ENCODE data around the gene FGF3.

FGF3 gene

DNA sequence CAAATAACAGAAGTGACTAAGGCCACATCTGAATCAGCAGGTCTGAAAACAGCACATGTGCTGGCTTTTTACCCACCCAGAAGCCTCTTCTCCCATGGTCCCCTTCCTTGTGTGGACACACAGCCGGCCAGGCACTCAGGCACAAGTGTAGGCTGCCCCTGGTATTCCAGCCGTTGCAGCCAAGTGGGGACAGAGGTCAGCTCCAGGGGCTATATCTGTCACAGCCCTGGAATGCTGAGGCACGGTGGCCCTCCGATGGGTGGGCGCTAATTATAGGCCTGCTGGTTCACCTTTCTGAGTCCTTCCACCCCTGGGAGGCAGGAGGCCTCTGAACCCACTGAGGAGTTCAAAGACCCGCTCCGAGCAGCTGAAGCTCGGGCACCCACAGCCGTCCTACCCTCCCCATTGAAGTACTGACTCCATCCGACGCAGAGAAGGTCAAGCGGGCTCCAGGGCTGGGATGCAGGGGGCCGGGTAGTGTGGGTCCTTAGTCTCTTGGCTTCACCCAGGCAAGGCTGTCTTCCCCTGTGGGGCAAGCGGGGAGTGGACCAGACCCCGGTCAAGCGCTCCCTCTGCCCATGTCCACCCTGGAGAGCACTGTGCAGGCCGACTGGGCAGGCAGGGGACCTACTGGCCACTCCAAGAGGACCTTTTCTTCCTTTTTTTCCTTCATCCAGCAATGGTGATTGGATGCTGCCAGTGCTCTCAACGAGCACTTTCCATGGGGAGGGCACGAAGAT is 14.3 kb downstream of the FGF3 start:
- DNase-seq (ENCODE audit: low read depth, low spot score) = no peak

- DNase-seq (ENCODE audit: low read depth, low spot score) = no peak
These were observed 15.5 kb downstream of the FGF3 start for GRCh38 chr11:69803604-69804218.

- DNase-seq (ENCODE audit: low read depth, low spot score) = no peak
These were observed 16.2 kb downstream of the FGF3 start for GRCh38 chr11:69803022-69803421.

DNA sequence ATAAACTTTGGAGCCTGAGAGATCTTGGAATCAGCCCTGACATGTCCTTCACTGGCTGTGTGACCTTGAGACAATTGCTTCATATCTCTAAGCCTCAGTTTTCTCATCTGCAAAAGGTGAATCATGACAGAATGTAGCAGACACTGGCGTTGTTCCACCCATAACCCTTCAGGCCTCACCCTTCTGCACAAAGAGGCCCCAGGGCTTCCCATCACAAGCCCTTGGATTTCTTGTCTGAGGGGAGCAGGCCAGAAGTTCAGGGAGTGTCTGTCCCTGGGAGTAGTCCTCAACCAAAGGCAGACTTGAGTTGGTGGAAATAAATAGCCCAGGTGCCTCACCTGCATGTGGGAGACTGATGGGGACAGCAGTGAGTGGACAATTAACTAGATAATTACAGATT is 16.6 kb downstream of the FGF3 start:
- no peak for DNase-seq (ENCODE audit: low read depth, low spot score)

GRCh38 chr11:69801513-69802335 is 17.5 kb downstream of the FGF3 start:
- no peak for DNase-seq (ENCODE audit: low read depth, low spot score)

DNA sequence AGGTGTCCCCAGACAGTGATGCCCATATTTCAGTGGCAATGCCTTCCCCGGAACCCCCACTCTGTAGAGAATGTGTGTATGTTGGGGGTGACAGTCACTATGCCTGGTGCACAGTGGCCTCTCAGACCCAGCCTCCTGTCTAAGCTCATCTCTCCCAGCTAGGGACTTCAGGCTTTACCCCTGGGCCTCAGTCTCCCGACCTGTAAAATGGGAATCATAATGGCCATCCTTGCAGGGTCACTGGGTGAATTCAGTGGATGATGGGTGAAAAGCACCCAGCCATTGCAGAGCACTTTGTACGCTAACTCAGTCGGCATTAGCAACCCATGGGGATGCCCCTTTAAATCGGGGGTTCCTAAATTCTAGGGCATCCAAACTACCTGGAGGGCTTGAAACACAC is 18.9 kb downstream of the FGF3 start:
- no peak for DNase-seq (ENCODE audit: low read depth, low spot score)

DNA sequence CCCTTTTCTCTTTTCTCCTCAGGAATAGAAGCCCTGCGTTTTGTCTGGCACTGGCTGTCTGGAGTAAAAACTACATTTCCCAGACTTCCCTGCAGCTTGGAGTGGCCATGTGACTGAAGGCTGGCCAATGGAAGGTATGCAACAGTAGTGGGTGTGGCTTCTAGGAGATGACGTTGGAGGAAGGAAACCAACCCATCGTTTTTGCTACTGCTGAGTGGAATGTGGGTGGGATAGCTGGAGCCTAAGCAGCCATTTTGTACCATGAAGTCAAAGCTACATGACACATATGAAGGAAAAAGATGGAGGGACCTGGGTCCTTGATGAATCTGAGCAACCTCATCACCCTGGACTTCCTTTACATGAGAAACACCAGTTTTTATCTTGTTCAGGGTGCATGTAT is 19.6 kb downstream of the FGF3 start:
- no peak for DNase-seq (ENCODE audit: low read depth, low spot score)

DNA sequence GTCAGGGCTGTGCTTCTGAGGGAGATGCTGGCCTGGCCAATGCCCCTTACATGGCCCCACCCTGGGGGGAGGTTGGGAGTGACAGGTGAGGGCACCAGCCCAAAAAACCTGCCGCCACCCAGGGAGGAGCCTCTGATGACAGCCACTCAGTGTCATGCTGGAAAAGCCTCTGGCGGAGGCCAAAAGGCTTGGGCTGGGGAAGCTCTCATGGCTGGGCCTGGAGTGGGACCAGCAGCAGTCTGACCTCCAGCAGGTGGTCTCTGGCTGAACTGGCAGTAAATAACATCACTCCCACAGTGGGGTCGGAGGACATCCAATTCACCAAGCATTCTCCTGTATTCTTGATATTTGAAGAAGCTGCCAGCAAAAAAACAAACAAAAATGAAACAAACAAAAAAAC is 20.1 kb downstream of the FGF3 start:
- DNase-seq (ENCODE audit: low read depth, low spot score) = no peak

DNA sequence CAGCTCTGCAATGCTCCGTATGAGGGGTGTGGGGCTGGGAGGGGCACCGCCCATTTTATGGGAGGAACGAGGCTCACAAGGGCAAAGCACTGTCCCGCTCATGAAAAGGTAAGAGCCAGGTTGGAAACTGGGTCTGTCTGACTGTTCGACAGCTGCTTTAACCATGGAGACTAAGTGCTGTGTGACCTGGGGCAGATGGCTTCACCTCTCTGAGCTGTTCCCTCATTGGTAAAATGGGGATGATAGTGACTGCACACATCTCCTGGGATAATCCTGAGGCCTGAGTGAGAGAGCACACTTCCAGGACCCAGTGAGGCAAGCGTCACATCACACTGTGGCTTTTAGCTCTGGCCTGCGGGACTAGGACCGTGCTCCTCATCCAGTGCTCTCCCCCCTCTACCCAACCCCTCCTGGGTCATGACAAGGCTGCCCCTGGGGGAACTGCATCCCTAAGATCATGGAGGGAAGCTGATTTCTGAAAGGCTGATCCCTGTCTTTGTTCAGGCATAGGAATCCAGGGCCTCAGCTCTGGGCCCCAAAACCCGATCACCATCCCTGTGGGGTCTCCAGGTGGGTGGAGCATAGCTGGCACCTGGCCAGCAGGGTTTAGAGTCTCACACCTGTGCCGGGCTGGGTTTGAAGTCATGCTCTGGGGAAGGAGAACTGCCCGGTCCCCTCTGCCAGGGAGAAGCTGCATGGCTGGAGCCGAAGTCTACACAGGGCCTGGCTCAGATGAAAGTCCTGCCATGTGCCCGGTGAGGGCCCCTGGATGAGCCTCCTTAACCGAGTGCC is 21.3 kb downstream of the FGF3 start:
- no peak for DNase-seq (ENCODE audit: low read depth, low spot score)

DNA sequence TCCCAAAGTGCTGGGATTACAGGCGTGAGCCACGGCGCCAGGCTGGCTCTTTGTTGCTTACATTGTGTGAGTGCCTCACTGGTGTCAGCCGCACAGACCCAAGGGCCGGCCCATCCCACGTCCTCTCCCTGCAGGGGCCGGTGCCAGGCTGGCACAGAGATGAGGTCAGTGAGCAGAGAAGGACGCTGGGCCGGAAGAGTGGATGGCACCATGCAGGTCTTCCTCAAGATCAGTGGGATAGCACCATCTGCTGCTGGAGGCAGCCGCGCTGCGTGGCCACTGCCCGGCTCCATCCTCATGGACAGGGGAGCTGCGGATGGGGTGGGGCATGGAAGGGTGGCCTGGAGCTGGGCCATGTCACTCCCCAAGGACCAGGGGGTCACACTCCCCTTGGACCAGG is 22.1 kb downstream of the FGF3 start:
- DNase-seq (ENCODE audit: low read depth, low spot score) = no peak

DNA sequence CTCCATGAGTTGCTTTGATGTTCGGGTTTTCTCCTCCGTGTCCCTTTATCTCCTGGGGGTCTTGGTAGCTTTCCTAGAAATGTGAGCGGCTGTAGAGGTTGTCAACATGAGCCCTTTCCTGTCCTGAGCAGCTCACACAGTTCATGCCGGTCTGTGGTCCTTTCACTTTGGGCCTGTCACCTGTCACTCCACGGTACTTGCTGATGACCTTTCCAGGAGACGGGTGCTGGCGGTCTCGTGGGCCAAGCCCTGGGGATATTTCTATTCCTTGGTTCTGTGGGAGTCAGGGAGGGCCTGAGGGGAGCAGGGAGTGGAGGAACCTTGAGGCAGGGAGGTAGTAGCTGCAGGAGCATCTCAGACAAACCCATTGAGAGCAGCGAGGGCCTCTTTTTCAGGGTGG is 23.2 kb downstream of the FGF3 start:
- DNase-seq (ENCODE audit: low read depth, low spot score) = no peak

DNA sequence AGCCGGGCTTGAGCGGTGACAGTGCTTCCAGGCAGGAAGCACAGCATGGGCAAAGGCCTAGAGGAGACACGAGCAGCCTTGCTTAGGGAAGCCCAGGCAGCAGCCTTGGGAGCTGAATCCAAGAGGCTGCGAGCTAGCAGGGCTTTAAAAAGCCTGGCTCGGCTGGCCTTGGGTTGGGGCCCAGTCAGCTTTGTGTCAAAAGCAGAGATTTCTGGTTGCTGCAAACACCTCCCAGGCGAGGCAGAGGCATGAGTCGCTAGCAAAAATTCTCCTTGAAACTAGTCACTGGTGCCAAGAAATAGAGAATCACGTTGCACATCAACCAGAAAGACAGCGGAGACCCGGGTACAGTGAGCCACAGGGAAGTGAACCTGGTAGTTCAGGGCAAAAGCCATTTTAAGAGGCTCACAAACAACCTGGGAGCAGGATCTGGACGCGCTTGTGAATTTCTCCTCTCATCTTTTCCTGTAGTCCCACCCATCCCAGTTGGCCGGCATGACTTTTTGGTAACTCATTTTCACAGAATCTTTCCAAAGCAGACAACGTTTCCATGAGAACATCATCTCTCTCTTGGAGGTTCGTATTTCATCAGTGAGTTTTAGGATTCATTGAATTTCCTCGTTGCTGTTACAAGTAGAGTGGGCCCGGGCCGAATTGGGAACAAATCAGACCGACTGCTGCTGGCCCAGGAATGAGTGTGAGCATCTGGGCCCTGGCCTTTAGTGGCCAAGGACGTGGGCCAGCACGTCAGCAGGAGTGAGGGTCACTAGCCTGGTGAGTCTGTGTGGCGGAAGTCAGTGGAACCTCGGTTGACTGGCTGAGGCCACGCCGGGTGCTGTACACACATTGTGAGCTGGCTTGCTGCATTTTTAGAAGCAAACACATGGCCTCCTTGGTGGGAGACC is 27.7 kb downstream of the FGF3 start:
- no peak for DNase-seq (ENCODE audit: low read depth, low spot score)

GRCh38 chr11:69788956-69789355 is 30.3 kb downstream of the FGF3 start:
- DNase-seq (ENCODE audit: low read depth, low spot score) = no peak

GRCh38 chr11:69787906-69788305 is 31.3 kb downstream of the FGF3 start:
- DNase-seq (ENCODE audit: low read depth, low spot score) = no peak

DNA sequence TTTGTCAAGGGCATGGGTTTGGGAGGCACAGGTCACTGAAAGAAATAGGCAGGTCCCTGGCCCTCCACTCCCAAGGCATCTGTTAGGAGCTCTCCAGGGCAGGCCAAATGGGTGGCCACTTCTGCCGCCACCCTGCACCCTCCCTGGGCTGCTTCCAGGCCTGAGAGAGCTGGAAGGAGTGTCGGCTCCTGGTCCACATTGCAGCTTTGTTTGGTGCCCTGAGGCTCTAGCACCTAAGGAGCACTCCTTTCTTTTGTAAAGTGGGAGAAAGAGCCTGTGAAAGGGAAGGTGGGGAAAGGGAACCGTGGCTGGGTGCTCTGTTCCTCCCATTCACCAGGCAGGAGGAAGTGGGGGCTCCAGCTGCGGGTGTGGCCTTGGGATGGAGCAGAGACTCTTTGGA is 31.8 kb downstream of the FGF3 start:
- DNase-seq (ENCODE audit: low read depth, low spot score) = no peak

DNA sequence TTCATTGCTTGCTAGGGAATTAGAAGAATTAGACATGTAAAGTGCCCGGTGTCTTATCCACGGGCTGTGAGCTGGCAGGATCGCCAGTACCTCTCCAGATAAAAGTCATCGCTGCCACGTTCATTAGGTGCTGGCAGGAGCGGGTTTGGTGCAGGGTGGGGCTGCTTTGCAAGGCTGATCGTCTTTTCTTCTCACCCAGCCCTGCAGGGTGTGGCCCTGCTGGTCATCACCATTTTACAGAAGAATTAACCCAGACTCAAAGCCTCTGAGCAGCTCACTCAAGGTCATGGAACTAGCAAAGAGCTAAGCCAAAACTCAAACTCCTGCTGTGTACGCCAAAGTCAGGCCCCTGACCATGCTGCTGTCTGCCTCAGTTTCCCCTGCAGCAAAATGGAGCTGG is 38.0 kb downstream of the FGF3 start:
- no peak for DNase-seq (ENCODE audit: low read depth, low spot score)

GRCh38 chr11:69778373-69778772 is 40.8 kb downstream of the FGF3 start:
- DNase-seq (ENCODE audit: low read depth, low spot score) = no peak

DNA sequence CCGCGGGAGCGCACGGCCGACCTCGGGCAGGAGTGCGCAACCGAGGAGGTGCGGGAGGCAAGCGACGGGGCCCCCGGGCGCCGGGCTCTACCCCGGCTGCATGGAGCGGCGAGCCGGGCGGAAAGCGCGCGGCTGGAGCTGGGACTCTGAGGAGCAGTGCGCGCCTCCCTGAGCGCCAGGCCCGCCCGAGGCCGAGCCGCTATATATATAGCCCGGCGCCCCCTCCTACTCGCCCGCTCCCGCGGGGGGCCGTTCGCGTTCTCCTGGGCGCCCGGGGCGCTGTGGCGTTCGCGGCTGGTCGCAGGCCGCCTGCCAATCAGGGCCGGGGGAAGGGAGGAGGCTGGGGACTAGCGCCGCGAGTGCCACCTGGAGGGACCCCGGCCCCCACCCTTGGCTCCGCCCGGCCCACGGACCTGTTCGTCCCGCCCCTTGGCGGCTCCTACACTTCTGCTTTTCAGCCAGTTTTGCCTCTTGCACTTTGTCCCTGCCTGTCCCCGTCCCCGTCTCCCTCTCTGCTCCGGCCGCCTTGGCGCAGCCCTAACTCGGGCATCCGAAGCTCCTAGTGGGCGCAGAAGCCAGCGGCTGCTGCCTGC is 44.0 kb downstream of the FGF3 start, which contains the start of gene FGF4:
Gene FGF4, minus strand, starts transcription at position 179 of the 593 bp plus-strand sequence. CDS start 257 bp downstream, outside the sequence.
- no peak for DNase-seq (ENCODE audit: low read depth, low spot score)

DNA sequence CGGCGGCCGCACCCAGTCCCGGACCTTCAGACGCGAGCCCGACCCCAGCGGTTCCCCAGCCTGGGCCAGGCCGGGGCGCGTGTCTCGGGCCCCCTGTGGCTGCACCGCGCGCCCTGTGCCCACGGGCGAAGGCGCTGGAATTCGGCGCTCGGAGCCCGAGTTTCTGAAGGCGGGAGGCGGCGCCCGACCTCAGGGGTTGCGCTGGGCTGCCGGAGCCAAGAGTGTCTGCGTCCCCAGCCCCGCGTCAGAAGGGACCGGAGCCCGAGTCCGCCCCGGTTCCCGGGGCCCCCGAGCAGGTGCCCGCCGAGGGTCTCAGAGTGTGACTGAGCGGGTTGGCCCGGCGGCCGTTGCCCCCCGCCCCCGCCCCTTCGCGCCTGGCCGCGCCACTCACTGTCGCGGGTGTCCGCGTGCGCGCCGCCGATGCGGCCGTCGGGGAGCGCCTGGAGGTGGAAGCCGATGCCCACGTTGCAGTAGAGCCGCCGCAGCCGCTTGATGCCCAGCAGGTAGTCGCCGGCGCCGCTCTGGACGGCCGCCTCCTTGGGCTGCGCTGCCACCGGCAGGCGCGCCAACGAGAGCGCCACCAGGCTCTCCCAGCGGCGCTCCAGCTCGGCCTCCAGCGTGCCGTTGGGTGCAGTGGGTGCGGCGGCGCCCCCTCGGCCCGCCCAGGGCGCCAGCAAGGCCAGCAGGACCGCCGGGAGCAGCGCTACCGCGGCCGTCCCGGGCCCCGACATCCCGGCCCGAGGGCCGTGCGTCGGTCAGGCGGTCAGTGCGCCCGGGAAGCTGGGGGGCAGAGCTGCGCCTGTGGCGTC is 44.7 kb downstream of the FGF3 start:
- no peak for DNase-seq (ENCODE audit: low read depth, low spot score)
